Heart right ventricle (tissue), 16 donors: Measurements from ENCODE around the gene ZNF423. TPM values are rescaled to one million over a fixed set of nuclear protein-coding genes. Genes with fewer than 3 reads are reported as not detected.

Experiments
- ATAC-seq, 8 donors: fragments of 200-7000 bp; cut with Tn5 transposase; one replicate each; pipeline ENCODE4 v1.9.1; 2020; ENCODE audit warnings: mild to moderate bottlenecking in 8 of 8, moderate library complexity in 8 of 8, moderate number of reproducible peaks in 1 of 8
- DNase-seq, 2 donors: peaks; one replicate each; pipeline ENCODE4 v3.0.0-alpha.2; 2020
- H3K27ac ChIP-seq, 10 donors: fragments of 200-600 bp; sonication (generic) in 2 of 10; one replicate each; pipeline versions ENCODE4 v1.5.0 to v1.8.0; 2020 to 2022; ENCODE audit warnings: mild to moderate bottlenecking in 3 of 10
- H3K27me3 ChIP-seq, 7 donors: fragments of 200-600 bp; one replicate each; pipeline ENCODE4 v1.8.0; 2021 to 2022; ENCODE audit warnings: mild to moderate bottlenecking in 2 of 7
- H3K36me3 ChIP-seq, 9 donors: fragments of 200-600 bp; sonication (generic) in 1 of 9; one replicate each; pipeline versions ENCODE4 v1.5.0 to v1.8.0; 2020 to 2022; ENCODE audit warnings: mild to moderate bottlenecking in 2 of 9
- H3K4me1 ChIP-seq, 9 donors: fragments of 200-600 bp; sonication (generic) in 1 of 9; one replicate each; pipeline versions ENCODE4 v1.5.0 to v1.8.0; 2020 to 2022; ENCODE audit warnings: mild to moderate bottlenecking in 4 of 9
- H3K4me3 ChIP-seq, 10 donors: fragments of 200-600 bp; sonication (generic) in 2 of 10; one replicate each; pipeline versions ENCODE4 v1.5.0 to v1.8.0; 2020 to 2022; ENCODE audit warnings: mild to moderate bottlenecking in 7 of 10, moderate library complexity in 2 of 10
- H3K9me3 ChIP-seq, 11 donors: fragments of 200-600 bp in 10 of 11; sonication (generic) in 2 of 11; one replicate each; pipeline versions ENCODE4 v1.5.0 to v1.8.0; 2013 to 2022; ENCODE audit warnings: mild to moderate bottlenecking in 2 of 11, control low read depth in 1 of 11, moderate library complexity in 1 of 11
- WGBS, 2 donors: extraction: QIAGEN DNeasy Blood & Tissue Kit; methylation state at CpG; one replicate each; pipeline ENCODE4 v1.1.7; 2013; ENCODE audit warnings: inconsistent platforms in 1 of 2; 5-methylcytosine and 5-hydroxymethylcytosine counted together
- intact Hi-C, 10 donors: fragments of 100-400 bp; cut with DNase I; formaldehyde crosslinking; loops; one replicate each; pipeline versions ENCODE4 v1.11.1 to v1.14.2; 2022
- polyA plus RNA-seq, 2 donors: library from polyadenylated mRNA; stranded (reverse); fragments of 200-250 nt; gene quantifications; one replicate each; pipeline ENCODE4 v1.2.3, GENCODE V29; 2013
- total RNA-seq, 10 donors: library from RNA; stranded (reverse); fragmentation: NEBNext Ultra II Directional in 3 of 10; extraction: Animal tissue kit (Norgen Biotek cat#: 25700) in 3 of 10; gene quantifications; one replicate each; pipeline versions ENCODE4 v1.2.1 to v1.2.4, GENCODE V29; 2021 to 2023
- TF ChIP-seq, protein P1 (sequence below), 9 donors: fragments of 200-600 bp; sonication (generic) in 2 of 9; IDR thresholded peaks; one replicate each; pipeline versions ENCODE4 v1.5.0 to v1.8.0; 2021 to 2022; ENCODE audit warnings: antibody characterized with exemption in 9 of 9, mild to moderate bottlenecking in 5 of 9, moderate library complexity in 1 of 9
- donor health status: Arrhythmogenic right ventricular cardiomyopathy.
- donor health status: ischemic (EF 13 %, LVEDD 7.1; RV severe dilation, severe dysfunction).
- donor health status: healthy with polysubstance abuse.
- donor health status: DM: no; HTN: yes; CAD: no.
- donor health status: DM: no; HTN: no; CAD: no.
- donor health status: ischemic (EF 25% LVEDD 6.9; RV normal size, moderate dysfunction).
- donor health status: ischemic (EF 25% LVEDD 5.7; RV mildly dilated, moderate dysfunction).
- donor health status: healthy.
- donor health status: DM: yes; HTN: yes; CAD: no.
- donor health status: Ischemic cardiomyopathy.
- donor health status: ischemic (EF 35%, LVEDD 5.7; RV mildly dilated, moderate dysfunction).
- donor health status: nonischemic (EF 11% LVEDD 7.7; RV severe dilation, severe dysfunction).
- donor health status: DM: yes; HTN: yes; CAD: no.
- donor health status: PGD.
- donor health status: ischemic (EF 29% LVEDD 5.4; RV normal size, mild dysfunction).
- donor health status: nonischemic (EF 23%, LVEDD 6.1; RV moderate dilation, normal function).

The ZNF423 gene
- total and polyA plus RNA-seq, 12 donors = 2.6 to 10.6 (median 7.0) TPM

- H3K4me3 ChIP-seq = no peak overlapping the region
- intact Hi-C loops = no loop called here
- WGBS, 2 donors = 87 to 91% methylated on average over 1 of the region's 1 CpG
- H3K9me3 ChIP-seq = no peaks in the 10 kb centered on the region
- DNase-seq (no peak), ATAC-seq (no peak)
- H3K4me1 ChIP-seq = peaks cover 0 to 5% (median 0%) of the 10 kb centered on the region in 9 donors
- H3K27ac ChIP-seq = no peak overlapping the region
- H3K27me3 ChIP-seq = peaks cover 0 to 32% (median 28%) of the 10 kb centered on the region in 7 donors
- H3K36me3 ChIP-seq = no peaks in the 10 kb centered on the region
- TF ChIP-seq, protein P1, sequence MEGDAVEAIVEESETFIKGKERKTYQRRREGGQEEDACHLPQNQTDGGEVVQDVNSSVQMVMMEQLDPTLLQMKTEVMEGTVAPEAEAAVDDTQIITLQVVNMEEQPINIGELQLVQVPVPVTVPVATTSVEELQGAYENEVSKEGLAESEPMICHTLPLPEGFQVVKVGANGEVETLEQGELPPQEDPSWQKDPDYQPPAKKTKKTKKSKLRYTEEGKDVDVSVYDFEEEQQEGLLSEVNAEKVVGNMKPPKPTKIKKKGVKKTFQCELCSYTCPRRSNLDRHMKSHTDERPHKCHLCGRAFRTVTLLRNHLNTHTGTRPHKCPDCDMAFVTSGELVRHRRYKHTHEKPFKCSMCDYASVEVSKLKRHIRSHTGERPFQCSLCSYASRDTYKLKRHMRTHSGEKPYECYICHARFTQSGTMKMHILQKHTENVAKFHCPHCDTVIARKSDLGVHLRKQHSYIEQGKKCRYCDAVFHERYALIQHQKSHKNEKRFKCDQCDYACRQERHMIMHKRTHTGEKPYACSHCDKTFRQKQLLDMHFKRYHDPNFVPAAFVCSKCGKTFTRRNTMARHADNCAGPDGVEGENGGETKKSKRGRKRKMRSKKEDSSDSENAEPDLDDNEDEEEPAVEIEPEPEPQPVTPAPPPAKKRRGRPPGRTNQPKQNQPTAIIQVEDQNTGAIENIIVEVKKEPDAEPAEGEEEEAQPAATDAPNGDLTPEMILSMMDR (IDR thresholded peaks at IDR 0.05) = no peak
Observed at GRCh38 chr16:49466881-49467280, 389.0 kb downstream of the ZNF423 start.

DNA sequence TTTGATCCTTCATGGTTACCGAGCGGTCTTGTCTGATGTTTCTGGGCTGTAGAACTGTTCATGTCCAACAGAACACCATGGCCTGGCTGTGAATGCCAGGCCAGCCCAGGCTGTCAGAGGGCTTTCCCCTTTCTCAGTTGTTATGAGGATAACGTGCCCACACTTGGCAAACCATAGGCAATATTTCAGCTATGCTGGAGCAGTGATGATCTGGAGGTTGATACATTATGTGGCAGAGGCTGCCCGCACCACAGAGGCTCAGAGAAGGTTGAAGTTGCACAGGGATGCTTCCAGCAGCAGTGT, 389.4 kb downstream of the ZNF423 start:
- Histone ChIP-seq H3K4me1 (peaks cover 0 to 5% (median 0%) of the 10 kb centered on the region in 9 donors), H3K36me3 (no peaks in the 10 kb centered on the region), H3K27me3 (peaks cover 0 to 32% (median 28%) of the 10 kb centered on the region in 7 donors), H3K4me3 (no peak overlapping the region), H3K9me3 (no peaks in the 10 kb centered on the region), H3K27ac (no peak overlapping the region)
- intact Hi-C loops = no loop called here
- TF ChIP-seq, protein P1 (IDR thresholded peaks at IDR 0.05) = no peak
- ATAC-seq (no peak), DNase-seq (no peak)
- WGBS, 2 donors = 93 to 97% methylated on average over 4 of the region's 4 CpGs

GRCh38 chr16:49465661-49466528, 390.0 kb downstream of the ZNF423 start:
- Histone ChIP-seq H3K27ac (no peak overlapping the region), H3K36me3 (no peaks in the 10 kb centered on the region), H3K27me3 (peaks cover 0 to 32% (median 28%) of the 10 kb centered on the region in 7 donors), H3K9me3 (no peaks in the 10 kb centered on the region), H3K4me1 (peaks cover 0 to 5% (median 0%) of the 10 kb centered on the region in 9 donors), H3K4me3 (no peak overlapping the region)
- ATAC-seq (no peak), DNase-seq (no peak)
- TF ChIP-seq, protein P1 (IDR thresholded peaks at IDR 0.05) = no peak
- intact Hi-C loops = no loop called here
- WGBS, 2 donors = 86 to 87% methylated on average over 19 of the region's 19 CpGs

GRCh38 chr16:49464877-49465504, 390.9 kb downstream of the ZNF423 start:
- H3K27ac ChIP-seq = no peak overlapping the region
- WGBS, 2 donors = 15 to 25% methylated on average over 40 of the region's 40 CpGs
- intact Hi-C loops = no loop called here
- no peaks in the 10 kb centered on the region for H3K36me3 ChIP-seq
- TF ChIP-seq, protein P1 (IDR thresholded peaks at IDR 0.05) = peak in 7 of 9 donors; percentile 41 to 57 (median 46)
- no peaks in the 10 kb centered on the region for H3K9me3 ChIP-seq
- peak overlapping the region in 1 of 10 donors; percentile 16 for H3K4me3 ChIP-seq
- peak in 3 of 8 donors; percentile 7 to 53 (median 34) for ATAC-seq
- peaks cover 0 to 37% (median 28%) of the 10 kb centered on the region in 7 donors for H3K27me3 ChIP-seq
- no peak for DNase-seq
- peaks cover 0 to 5% (median 0%) of the 10 kb centered on the region in 9 donors for H3K4me1 ChIP-seq
